SJCRH30 (cell line): ENCODE data around the gene CDC73. TPM values are rescaled to one million over a fixed set of nuclear protein-coding genes. Genes with fewer than 3 reads are reported as not detected.

Experiments used
- DNase-seq, 2 experiments: peaks; one replicate each; pipeline ENCODE4 v3.0.0-alpha.2; 2015 to 2020
- H3K27ac ChIP-seq: fragments of 250-450 bp; sonication (Bioruptor Pico); 2 replicates; pipeline ENCODE4 v1.5.1; 2020; ENCODE audit warnings: mild to moderate bottlenecking, moderate library complexity
- H3K27me3 ChIP-seq: fragments of 250-450 bp; sonication (Bioruptor Pico); 2 replicates; pipeline ENCODE4 v1.5.1; 2020; ENCODE audit warnings: mild to moderate bottlenecking, moderate library complexity
- H3K36me3 ChIP-seq: fragments of 250-450 bp; sonication (Bioruptor Pico); 2 replicates; pipeline ENCODE4 v1.5.1; 2020; ENCODE audit warnings: mild to moderate bottlenecking, moderate library complexity
- H3K4me1 ChIP-seq: fragments of 250-450 bp; sonication (Bioruptor Pico); 2 replicates; pipeline ENCODE4 v1.5.1; 2020; ENCODE audit warnings: mild to moderate bottlenecking, moderate library complexity
- H3K4me3 ChIP-seq: fragments of 250-450 bp; sonication (Bioruptor Pico); 2 replicates; pipeline ENCODE4 v1.5.1; 2020; ENCODE audit warnings: mild to moderate bottlenecking, moderate library complexity
- H3K9me3 ChIP-seq: fragments of 250-450 bp; sonication (Bioruptor Pico); replicated peaks from 2 replicates; pipeline ENCODE4 v1.5.1; 2020; ENCODE audit warnings: mild to moderate bottlenecking, moderate library complexity
- total RNA-seq: library from RNA; depleted of rRNA; stranded (reverse); fragments of >200 nt; shearing (Covaris generic); gene quantifications from 2 replicates; pipeline ENCODE4 v1.2.3, GENCODE V29; 2014

Gene CDC73
- total RNA-seq, 1 experiment from 2014 or later, result 15.8 TPM

- H3K4me3 ChIP-seq, result no peak overlapping the region
- H3K27me3 ChIP-seq, result no peaks in the 10 kb centered on the region
- no peaks in the 10 kb centered on the region for H3K9me3 ChIP-seq
- no peaks in the 10 kb centered on the region for H3K4me1 ChIP-seq
- no peak for DNase-seq
- peaks cover 8% of the 10 kb centered on the region for H3K36me3 ChIP-seq
- no peak overlapping the region for H3K27ac ChIP-seq
Observed at GRCh38 chr1:193123751-193124150, 1.9 kb downstream of the CDC73 start.

GRCh38 chr1:193125369-193125768, 3.5 kb downstream of the CDC73 start:
- Histone ChIP-seq H3K27me3 (no peaks in the 10 kb centered on the region), H3K4me1 (no peaks in the 10 kb centered on the region), H3K4me3 (no peak overlapping the region), H3K27ac (no peak overlapping the region), H3K9me3 (no peaks in the 10 kb centered on the region), H3K36me3 (peaks cover 11% of the 10 kb centered on the region)
- DNase-seq, result no peak

GRCh38 chr1:193131266-193131860, 9.5 kb downstream of the CDC73 start:
- no peaks in the 10 kb centered on the region for H3K4me1 ChIP-seq
- H3K27ac ChIP-seq, result no peak overlapping the region
- H3K9me3 ChIP-seq, result no peaks in the 10 kb centered on the region
- no peak for DNase-seq
- no peak overlapping the region for H3K4me3 ChIP-seq
- H3K36me3 ChIP-seq, result peaks cover 22% of the 10 kb centered on the region
- no peaks in the 10 kb centered on the region for H3K27me3 ChIP-seq

GRCh38 chr1:193140254-193140653, 18.4 kb downstream of the CDC73 start:
- no peak for DNase-seq
- H3K9me3 ChIP-seq, result no peaks in the 10 kb centered on the region
- H3K36me3 ChIP-seq, result peaks cover 18% of the 10 kb centered on the region
- H3K27me3 ChIP-seq, result no peaks in the 10 kb centered on the region
- no peaks in the 10 kb centered on the region for H3K4me1 ChIP-seq
- H3K27ac ChIP-seq, result no peak overlapping the region
- H3K4me3 ChIP-seq, result no peak overlapping the region

GRCh38 chr1:193141804-193142203, 20.0 kb downstream of the CDC73 start:
- Histone ChIP-seq H3K9me3 (no peaks in the 10 kb centered on the region), H3K4me1 (no peaks in the 10 kb centered on the region), H3K27ac (no peak overlapping the region), H3K27me3 (no peaks in the 10 kb centered on the region), H3K4me3 (no peak overlapping the region), H3K36me3 (peaks cover 15% of the 10 kb centered on the region)
- no peak for DNase-seq

GRCh38 chr1:193142409-193142808, 20.6 kb downstream of the CDC73 start:
- Histone ChIP-seq H3K4me1 (no peaks in the 10 kb centered on the region), H3K27me3 (no peaks in the 10 kb centered on the region), H3K9me3 (no peaks in the 10 kb centered on the region), H3K4me3 (no peak overlapping the region), H3K27ac (no peak overlapping the region), H3K36me3 (peaks cover 12% of the 10 kb centered on the region)
- DNase-seq, result no peak

GRCh38 chr1:193143285-193143684, 21.5 kb downstream of the CDC73 start:
- no peak overlapping the region for H3K27ac ChIP-seq
- H3K4me3 ChIP-seq, result no peak overlapping the region
- no peaks in the 10 kb centered on the region for H3K4me1 ChIP-seq
- peaks cover 9% of the 10 kb centered on the region for H3K36me3 ChIP-seq
- no peaks in the 10 kb centered on the region for H3K9me3 ChIP-seq
- H3K27me3 ChIP-seq, result no peaks in the 10 kb centered on the region
- DNase-seq, result no peak

GRCh38 chr1:193144361-193144938, 22.6 kb downstream of the CDC73 start:
- no peaks in the 10 kb centered on the region for H3K27me3 ChIP-seq
- peaks cover 11% of the 10 kb centered on the region for H3K36me3 ChIP-seq
- no peak overlapping the region for H3K4me3 ChIP-seq
- no peaks in the 10 kb centered on the region for H3K9me3 ChIP-seq
- H3K27ac ChIP-seq, result no peak overlapping the region
- no peaks in the 10 kb centered on the region for H3K4me1 ChIP-seq
- DNase-seq, result no peak

- H3K4me1 ChIP-seq, result no peaks in the 10 kb centered on the region
- H3K27ac ChIP-seq, result no peak overlapping the region
- peaks cover 8% of the 10 kb centered on the region for H3K36me3 ChIP-seq
- no peak overlapping the region for H3K4me3 ChIP-seq
- H3K9me3 ChIP-seq, result no peaks in the 10 kb centered on the region
- no peaks in the 10 kb centered on the region for H3K27me3 ChIP-seq
- DNase-seq, result no peak
Observed at GRCh38 chr1:193144999-193145398, 23.2 kb downstream of the CDC73 start.

GRCh38 chr1:193156117-193156821, 34.4 kb downstream of the CDC73 start:
- Histone ChIP-seq H3K4me3 (no peak overlapping the region), H3K4me1 (no peaks in the 10 kb centered on the region), H3K27me3 (no peaks in the 10 kb centered on the region), H3K36me3 (peaks cover 7% of the 10 kb centered on the region), H3K9me3 (no peaks in the 10 kb centered on the region), H3K27ac (no peak overlapping the region)
- DNase-seq, result no peak

GRCh38 chr1:193156822-193157142, 35.0 kb downstream of the CDC73 start:
- no peak overlapping the region for H3K4me3 ChIP-seq
- H3K9me3 ChIP-seq, result no peaks in the 10 kb centered on the region
- peaks cover 7% of the 10 kb centered on the region for H3K36me3 ChIP-seq
- no peaks in the 10 kb centered on the region for H3K27me3 ChIP-seq
- H3K27ac ChIP-seq, result no peak overlapping the region
- no peak for DNase-seq
- H3K4me1 ChIP-seq, result no peaks in the 10 kb centered on the region

- Histone ChIP-seq H3K4me3 (no peak overlapping the region), H3K27ac (no peak overlapping the region), H3K9me3 (no peaks in the 10 kb centered on the region), H3K27me3 (no peaks in the 10 kb centered on the region), H3K36me3 (peaks cover 5% of the 10 kb centered on the region), H3K4me1 (no peaks in the 10 kb centered on the region)
- no peak for DNase-seq
Observed at GRCh38 chr1:193157360-193157759, 35.5 kb downstream of the CDC73 start.

- no peaks in the 10 kb centered on the region for H3K36me3 ChIP-seq
- H3K4me1 ChIP-seq, result no peaks in the 10 kb centered on the region
- no peaks in the 10 kb centered on the region for H3K9me3 ChIP-seq
- DNase-seq, result no peak
- no peak overlapping the region for H3K4me3 ChIP-seq
- H3K27ac ChIP-seq, result no peak overlapping the region
- H3K27me3 ChIP-seq, result no peaks in the 10 kb centered on the region
Observed at GRCh38 chr1:193176113-193176512, 54.3 kb downstream of the CDC73 start.

- H3K27me3 ChIP-seq, result no peaks in the 10 kb centered on the region
- DNase-seq, result no peak
- H3K4me1 ChIP-seq, result no peaks in the 10 kb centered on the region
- no peak overlapping the region for H3K27ac ChIP-seq
- H3K4me3 ChIP-seq, result no peak overlapping the region
- H3K36me3 ChIP-seq, result no peaks in the 10 kb centered on the region
- no peaks in the 10 kb centered on the region for H3K9me3 ChIP-seq
Observed at GRCh38 chr1:193176788-193177187, 55.0 kb downstream of the CDC73 start.

GRCh38 chr1:193179094-193179493, 57.3 kb downstream of the CDC73 start:
- H3K4me3 ChIP-seq, result no peak overlapping the region
- H3K9me3 ChIP-seq, result no peaks in the 10 kb centered on the region
- no peaks in the 10 kb centered on the region for H3K27me3 ChIP-seq
- no peak for DNase-seq
- no peaks in the 10 kb centered on the region for H3K4me1 ChIP-seq
- H3K27ac ChIP-seq, result no peak overlapping the region
- no peaks in the 10 kb centered on the region for H3K36me3 ChIP-seq

GRCh38 chr1:193181536-193181935, 59.7 kb downstream of the CDC73 start:
- Histone ChIP-seq H3K27ac (no peak overlapping the region), H3K9me3 (no peaks in the 10 kb centered on the region), H3K27me3 (no peaks in the 10 kb centered on the region), H3K36me3 (no peaks in the 10 kb centered on the region), H3K4me3 (no peak overlapping the region), H3K4me1 (no peaks in the 10 kb centered on the region)
- no peak for DNase-seq
